ENCODE data around the gene ZIC1.

ZIC1 gene

GRCh38 chr3:147380977-147381376, 28.2 kb upstream of the ZIC1 start:
- no peak for DNase-seq

GRCh38 chr3:147381596-147381995, 27.6 kb upstream of the ZIC1 start:
- DNase-seq, result no peak

- DNase-seq, result no peak
Measured at GRCh38 chr3:147383617-147384016, 25.5 kb upstream of the ZIC1 start.

GRCh38 chr3:147384210-147385058, 24.7 kb upstream of the ZIC1 start:
- no peak for DNase-seq

GRCh38 chr3:147385059-147386012, 23.8 kb upstream of the ZIC1 start:
- no peak for DNase-seq

GRCh38 chr3:147387291-147387884, 21.8 kb upstream of the ZIC1 start:
- DNase-seq, result no peak

- no peak for DNase-seq
Measured at GRCh38 chr3:147387885-147388699, 21.1 kb upstream of the ZIC1 start.

GRCh38 chr3:147388700-147389580, 20.2 kb upstream of the ZIC1 start:
- no peak for DNase-seq

GRCh38 chr3:147389717-147390116, 19.4 kb upstream of the ZIC1 start:
- DNase-seq, result no peak

- DNase-seq, result no peak
Measured at GRCh38 chr3:147390589-147391569, 18.3 kb upstream of the ZIC1 start.

GRCh38 chr3:147391781-147392624, 17.2 kb upstream of the ZIC1 start:
- DNase-seq, result no peak

- DNase-seq, result no peak
Measured at GRCh38 chr3:147392625-147392946, 16.6 kb upstream of the ZIC1 start.

GRCh38 chr3:147393261-147393942, 15.8 kb upstream of the ZIC1 start:
- DNase-seq, result no peak

- no peak for DNase-seq
Measured at GRCh38 chr3:147393943-147394883, 15.0 kb upstream of the ZIC1 start.

- no peak for DNase-seq
Measured at GRCh38 chr3:147394884-147395225, 14.3 kb upstream of the ZIC1 start.

GRCh38 chr3:147395899-147396711, 13.1 kb upstream of the ZIC1 start:
- DNase-seq, result no peak

- no peak for DNase-seq
Measured at GRCh38 chr3:147396712-147397046, 12.5 kb upstream of the ZIC1 start.
